ENCODE data around the gene RGS9. TPM values are rescaled to one million over a fixed set of nuclear protein-coding genes. Genes with fewer than 3 reads are reported as not detected.

Gene RGS9
- total and polyA plus RNA-seq, 8 donors = 1.2 to 16.1 (median 6.7) TPM

- DNase-seq = peak; percentile 42 to 45
- Histone ChIP-seq H3K4me1 (peaks cover 4 to 40% (median 18%) of the 10 kb centered on the region in 4 donors), H3K4me3 (peak overlapping the region; percentile 47 to 56 (median 54)), H3K36me3 (no peaks in the 10 kb centered on the region), H3K9me3 (no peaks in the 10 kb centered on the region), H3K27ac (peak overlapping the region; percentile 67 to 86 (median 79)), H3K27me3 (no peaks in the 10 kb centered on the region)
- TF ChIP-seq POLR2AphosphoS5 (IDR thresholded peaks at IDR 0.05) (peak in 1 of 3 donors; percentile 2), POLR2A (IDR thresholded peaks at IDR 0.05) (no peak)
- 26 to 44% (median 37%) methylated on average over 5 of the region's 5 CpGs for WGBS, 5 donors
- intact Hi-C loops (cut with DNase I; ENCODE audit: low total_unique reads) = no loop called here
Observed at GRCh38 chr17:65099941-65100315, 37.2 kb upstream of the RGS9 start.

DNA sequence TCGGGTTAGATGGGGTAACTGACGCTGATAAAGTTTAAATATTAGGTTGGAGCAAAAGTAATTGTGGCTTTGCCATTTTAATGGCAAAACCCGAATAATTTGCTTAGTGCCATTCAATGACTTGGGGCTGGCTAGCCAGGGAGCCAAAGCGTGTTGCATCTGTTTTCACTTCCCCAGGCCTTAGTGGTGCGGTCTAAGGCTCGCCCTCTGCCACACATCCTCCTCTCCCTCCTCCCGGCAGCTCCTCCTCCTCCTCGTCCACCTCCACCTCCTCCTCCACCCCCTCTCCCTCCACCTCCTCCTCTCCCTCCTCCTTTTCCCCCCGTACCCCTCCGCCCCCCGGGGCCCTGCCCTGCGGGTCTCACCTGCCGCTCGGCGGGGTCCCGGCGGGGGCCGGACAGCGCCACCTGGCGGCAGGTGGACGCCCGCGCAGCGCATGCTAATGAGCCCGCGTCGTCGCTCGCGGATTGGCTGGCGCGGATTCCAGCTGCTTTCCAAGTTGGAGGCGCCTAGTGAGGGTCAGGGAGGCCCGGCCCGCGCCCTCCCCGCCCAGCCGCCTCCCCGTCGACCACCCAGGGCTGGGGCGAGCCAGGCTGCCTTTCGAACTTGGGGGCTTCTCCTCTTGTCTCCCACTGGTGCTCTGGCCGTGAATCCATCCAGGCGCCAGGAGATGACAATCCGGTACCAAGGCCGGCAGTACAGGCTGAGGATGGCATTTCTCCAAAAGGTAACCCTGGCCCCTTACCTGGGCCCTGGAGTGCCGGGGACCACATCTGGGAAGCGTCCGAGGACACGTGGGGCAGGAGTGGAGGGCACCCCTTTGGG, 36.6 kb upstream of the RGS9 start:
- TF ChIP-seq, protein P1, sequence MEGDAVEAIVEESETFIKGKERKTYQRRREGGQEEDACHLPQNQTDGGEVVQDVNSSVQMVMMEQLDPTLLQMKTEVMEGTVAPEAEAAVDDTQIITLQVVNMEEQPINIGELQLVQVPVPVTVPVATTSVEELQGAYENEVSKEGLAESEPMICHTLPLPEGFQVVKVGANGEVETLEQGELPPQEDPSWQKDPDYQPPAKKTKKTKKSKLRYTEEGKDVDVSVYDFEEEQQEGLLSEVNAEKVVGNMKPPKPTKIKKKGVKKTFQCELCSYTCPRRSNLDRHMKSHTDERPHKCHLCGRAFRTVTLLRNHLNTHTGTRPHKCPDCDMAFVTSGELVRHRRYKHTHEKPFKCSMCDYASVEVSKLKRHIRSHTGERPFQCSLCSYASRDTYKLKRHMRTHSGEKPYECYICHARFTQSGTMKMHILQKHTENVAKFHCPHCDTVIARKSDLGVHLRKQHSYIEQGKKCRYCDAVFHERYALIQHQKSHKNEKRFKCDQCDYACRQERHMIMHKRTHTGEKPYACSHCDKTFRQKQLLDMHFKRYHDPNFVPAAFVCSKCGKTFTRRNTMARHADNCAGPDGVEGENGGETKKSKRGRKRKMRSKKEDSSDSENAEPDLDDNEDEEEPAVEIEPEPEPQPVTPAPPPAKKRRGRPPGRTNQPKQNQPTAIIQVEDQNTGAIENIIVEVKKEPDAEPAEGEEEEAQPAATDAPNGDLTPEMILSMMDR (IDR thresholded peaks at IDR 0.05) = peak in 5 of 7 experiments; percentile 86 to 98 (median 95)
- TF ChIP-seq EP300 (IDR thresholded peaks at IDR 0.05) = no peak
- 3 to 5% (median 4%) methylated on average over 33 to 50 of the region's 50 CpGs for WGBS, 5 donors
- peaks cover 4 to 45% (median 20%) of the 10 kb centered on the region in 4 donors for H3K4me1 ChIP-seq
- H3K4me3 ChIP-seq = peak overlapping the region; percentile 47 to 56 (median 54)
- H3K27me3 ChIP-seq = no peaks in the 10 kb centered on the region
- no peaks in the 10 kb centered on the region for H3K36me3 ChIP-seq
- peak; percentile 91 to 95 for DNase-seq
- peak overlapping the region; percentile 61 to 86 (median 79) for H3K27ac ChIP-seq
- intact Hi-C loops (cut with DNase I; ENCODE audit: low total_unique reads) = no loop called here
- H3K9me3 ChIP-seq = no peaks in the 10 kb centered on the region

- 45 to 58% (median 54%) methylated on average over 6 of the region's 6 CpGs for WGBS, 5 donors
- no peaks in the 10 kb centered on the region for H3K9me3 ChIP-seq
- H3K36me3 ChIP-seq = no peaks in the 10 kb centered on the region
- DNase-seq = no peak
- H3K27ac ChIP-seq = peak overlapping the region in 4 of 5 donors; percentile 69 to 86 (median 81)
- intact Hi-C loops (cut with DNase I; ENCODE audit: low total_unique reads) = no loop called here
- H3K27me3 ChIP-seq = no peaks in the 10 kb centered on the region
- peaks cover 5 to 53% (median 27%) of the 10 kb centered on the region in 4 donors for H3K4me1 ChIP-seq
- TF ChIP-seq, protein P1 (IDR thresholded peaks at IDR 0.05) = no peak
- TF ChIP-seq EP300 (IDR thresholded peaks at IDR 0.05) (no peak), POLR2A (IDR thresholded peaks at IDR 0.05) (no peak), POLR2AphosphoS5 (IDR thresholded peaks at IDR 0.05) (no peak)
- H3K4me3 ChIP-seq = peak overlapping the region; percentile 47 to 56 (median 54)
Observed at GRCh38 chr17:65101371-65101770, 35.8 kb upstream of the RGS9 start.

DNA sequence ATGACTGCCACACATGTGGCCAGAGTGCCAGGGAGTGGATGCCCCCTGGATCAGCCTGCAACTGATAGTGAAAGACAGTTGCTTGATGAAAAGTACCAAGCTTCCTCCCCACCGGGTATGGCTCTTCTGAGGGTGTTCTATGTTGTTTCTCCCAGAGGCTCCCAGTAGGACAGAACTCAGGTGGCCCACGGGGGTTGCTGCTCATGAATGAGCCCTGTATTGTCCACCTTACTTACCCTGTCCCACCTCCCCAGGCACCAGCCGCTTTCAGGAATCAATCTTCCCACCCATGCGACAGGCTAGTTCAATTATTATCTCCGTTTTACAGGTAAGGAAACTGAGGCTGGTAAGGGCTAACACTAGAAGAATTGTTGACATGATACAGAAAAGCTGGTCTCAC, 34.9 kb upstream of the RGS9 start:
- DNase-seq = no peak
- intact Hi-C loops (cut with DNase I; ENCODE audit: low total_unique reads) = no loop called here
- Histone ChIP-seq H3K4me3 (no peak overlapping the region), H3K36me3 (no peaks in the 10 kb centered on the region), H3K9me3 (no peaks in the 10 kb centered on the region), H3K4me1 (peaks cover 12 to 61% (median 35%) of the 10 kb centered on the region in 4 donors), H3K27ac (no peak overlapping the region), H3K27me3 (no peaks in the 10 kb centered on the region)
- 76 to 94% (median 89%) methylated on average over 5 of the region's 5 CpGs for WGBS, 5 donors
- TF ChIP-seq POLR2AphosphoS5 (IDR thresholded peaks at IDR 0.05) = no peak
- no peak for TF ChIP-seq POLR2A (IDR thresholded peaks at IDR 0.05)
- TF ChIP-seq, protein P1 (IDR thresholded peaks at IDR 0.05) = no peak
- TF ChIP-seq EP300 (IDR thresholded peaks at IDR 0.05) = no peak

DNA sequence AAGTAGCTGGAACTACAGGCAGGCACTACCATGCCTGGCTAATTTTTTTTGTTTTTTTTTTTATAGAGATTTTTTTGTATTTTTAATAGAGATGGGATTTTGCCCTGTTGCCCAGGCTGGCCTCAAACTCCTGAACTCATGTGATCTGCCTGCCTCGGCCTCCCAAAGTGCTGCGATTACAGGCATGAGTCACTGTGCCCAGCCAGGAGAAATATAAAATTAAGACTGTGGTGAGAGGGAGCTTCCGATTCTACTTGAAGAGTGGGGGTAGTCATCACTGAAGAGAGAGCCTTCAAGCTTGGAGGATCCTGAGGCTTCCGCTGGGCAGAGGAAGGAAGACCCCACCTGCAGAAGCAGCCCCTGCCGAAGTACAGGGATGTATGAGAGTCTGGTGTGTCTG, 34.4 kb upstream of the RGS9 start:
- no peak for TF ChIP-seq POLR2A (IDR thresholded peaks at IDR 0.05)
- no peak for TF ChIP-seq EP300 (IDR thresholded peaks at IDR 0.05)
- no peak for TF ChIP-seq POLR2AphosphoS5 (IDR thresholded peaks at IDR 0.05)
- TF ChIP-seq, protein P1 (IDR thresholded peaks at IDR 0.05) = no peak
- Histone ChIP-seq H3K4me3 (no peak overlapping the region), H3K27me3 (no peaks in the 10 kb centered on the region), H3K9me3 (no peaks in the 10 kb centered on the region), H3K36me3 (no peaks in the 10 kb centered on the region), H3K27ac (no peak overlapping the region), H3K4me1 (peaks cover 12 to 61% (median 37%) of the 10 kb centered on the region in 4 donors)
- intact Hi-C loops (cut with DNase I; ENCODE audit: low total_unique reads) = no loop called here
- WGBS, 5 donors = 65 to 81% (median 68%) methylated on average over 5 of the region's 5 CpGs
- DNase-seq = no peak

Data from stomach (tissue), 9 donors.